Measurements from ENCODE around the gene ZNF436.

DNA sequence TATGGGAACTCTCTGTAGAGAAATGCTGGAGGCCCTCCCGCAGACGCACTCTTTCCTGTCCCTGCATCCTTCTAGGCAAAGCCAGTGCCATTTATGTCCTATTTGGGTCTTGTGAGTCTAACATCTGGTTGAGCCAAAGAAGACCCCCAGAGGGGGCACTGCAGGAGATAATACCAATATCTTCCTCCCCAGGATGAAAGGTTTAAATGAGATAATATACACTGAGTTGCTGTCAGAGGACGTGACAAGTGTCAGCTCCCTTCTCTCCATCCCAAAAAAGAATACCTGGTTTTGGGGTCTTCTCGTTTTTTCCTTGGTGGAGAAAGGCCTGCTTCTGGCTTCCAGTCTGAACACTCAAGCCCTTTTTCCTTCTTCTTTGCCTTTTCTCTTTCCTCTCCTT lies 47.3 kb upstream of the ZNF436 start:
- TF ChIP-seq CTCF (IDR thresholded peaks at IDR 0.05) (no peak), POLR2A (IDR thresholded peaks at IDR 0.05) (no peak)
